Retina (tissue), 1 donor: Measurements from ENCODE around the gene ATRN.

Experiments
- DNase-seq: peaks from one replicate; pipeline ENCODE4 v3.0.0-alpha.2; 2016

ATRN gene

GRCh38 chr20:3660262-3661059 is 189.6 kb downstream of the ATRN start:
- no peak for DNase-seq

GRCh38 chr20:3661060-3661813 is 190.4 kb downstream of the ATRN start:
- no peak for DNase-seq

GRCh38 chr20:3661814-3662665 is 191.2 kb downstream of the ATRN start:
- no peak for DNase-seq

- no peak for DNase-seq
Observed at GRCh38 chr20:3663031-3663701, 192.3 kb downstream of the ATRN start, which contains the start of gene GFRA4. GFRA4 (minus strand) TSS chr20:3663399; CDS start chr20:3663399, 0 bp downstream.

GRCh38 chr20:3663858-3664257 is 193.0 kb downstream of the ATRN start:
- DNase-seq: no peak

- DNase-seq: no peak
Observed at GRCh38 chr20:3667434-3668037, 196.7 kb downstream of the ATRN start.

- no peak for DNase-seq
Observed at GRCh38 chr20:3669710-3670367, 199.0 kb downstream of the ATRN start.

- DNase-seq: no peak
Observed at GRCh38 chr20:3670511-3670910, 199.7 kb downstream of the ATRN start.

- no peak for DNase-seq
Observed at GRCh38 chr20:3670945-3671344, 200.1 kb downstream of the ATRN start.

- no peak for DNase-seq
Observed at GRCh38 chr20:3671986-3672546, 201.2 kb downstream of the ATRN start.

GRCh38 chr20:3672547-3673171 is 201.8 kb downstream of the ATRN start:
- DNase-seq: peak; percentile 49

GRCh38 chr20:3673221-3674070 is 202.6 kb downstream of the ATRN start:
- DNase-seq: no peak

GRCh38 chr20:3674447-3674846 is 203.6 kb downstream of the ATRN start:
- no peak for DNase-seq

GRCh38 chr20:3674995-3675900 is 204.4 kb downstream of the ATRN start:
- DNase-seq: no peak

GRCh38 chr20:3677733-3678132 is 206.9 kb downstream of the ATRN start:
- no peak for DNase-seq

- no peak for DNase-seq
Observed at GRCh38 chr20:3678198-3678597, 207.4 kb downstream of the ATRN start.

GRCh38 chr20:3678856-3679720 is 208.3 kb downstream of the ATRN start:
- no peak for DNase-seq
